HG02884 (cell line): ENCODE measurements around the gene CLIC5.

Source experiments
- ATAC-seq: cut with Tn5 transposase; IDR thresholded peaks from one replicate; pipeline ENCODE4 v1.9.1; 2021; ENCODE audit warnings: mild to moderate bottlenecking, moderate library complexity; ENCODE audit not compliant: unreplicated experiment

The CLIC5 gene

GRCh38 chr6:46015119-46015968 is at the start of gene CLIC5:
CLIC5 (minus strand) TSS chr6:46015860; CDS start chr6:46015542, 318 bp downstream.
- ATAC-seq = no peak

- ATAC-seq = no peak
These were observed 47.3 kb upstream of the CLIC5 start for GRCh38 chr6:46062991-46063390.

- ATAC-seq = no peak
These were observed 46.7 kb upstream of the CLIC5 start for GRCh38 chr6:46062312-46062711.

GRCh38 chr6:46061497-46061896 is 45.8 kb upstream of the CLIC5 start:
- no peak for ATAC-seq

GRCh38 chr6:46059608-46060007 is 43.9 kb upstream of the CLIC5 start:
- ATAC-seq = no peak

- ATAC-seq = no peak
These were observed 43.3 kb upstream of the CLIC5 start for GRCh38 chr6:46058951-46059350.

- no peak for ATAC-seq
These were observed 42.1 kb upstream of the CLIC5 start for GRCh38 chr6:46057792-46058191.

GRCh38 chr6:46056906-46057529 is 41.4 kb upstream of the CLIC5 start:
- no peak for ATAC-seq

- no peak for ATAC-seq
These were observed 38.9 kb upstream of the CLIC5 start for GRCh38 chr6:46054516-46054915.

- no peak for ATAC-seq
These were observed 37.6 kb upstream of the CLIC5 start for GRCh38 chr6:46053039-46053933.

- ATAC-seq = no peak
These were observed 36.8 kb upstream of the CLIC5 start for GRCh38 chr6:46052479-46052878.

GRCh38 chr6:46051962-46052361 is 36.3 kb upstream of the CLIC5 start:
- no peak for ATAC-seq

- no peak for ATAC-seq
These were observed 35.3 kb upstream of the CLIC5 start for GRCh38 chr6:46050845-46051405.

- no peak for ATAC-seq
These were observed 33.1 kb upstream of the CLIC5 start for GRCh38 chr6:46048646-46049297.

- no peak for ATAC-seq
These were observed 31.0 kb upstream of the CLIC5 start for GRCh38 chr6:46046558-46047174.

- no peak for ATAC-seq
These were observed 29.4 kb upstream of the CLIC5 start for GRCh38 chr6:46044881-46045617.

- ATAC-seq = peak; percentile 90
These were observed 26.8 kb upstream of the CLIC5 start for GRCh38 chr6:46042355-46042999.

GRCh38 chr6:46040288-46040687 is 24.6 kb upstream of the CLIC5 start:
- no peak for ATAC-seq

- ATAC-seq = no peak
These were observed 24.0 kb upstream of the CLIC5 start for GRCh38 chr6:46039646-46040045.
